ENCODE results near the gene LRCOL1. TPM values are rescaled to one million over a fixed set of nuclear protein-coding genes. Genes with fewer than 3 reads are reported as not detected.

Gene LRCOL1
- total RNA-seq, 2 donors from 2014 or later = not detected

DNA sequence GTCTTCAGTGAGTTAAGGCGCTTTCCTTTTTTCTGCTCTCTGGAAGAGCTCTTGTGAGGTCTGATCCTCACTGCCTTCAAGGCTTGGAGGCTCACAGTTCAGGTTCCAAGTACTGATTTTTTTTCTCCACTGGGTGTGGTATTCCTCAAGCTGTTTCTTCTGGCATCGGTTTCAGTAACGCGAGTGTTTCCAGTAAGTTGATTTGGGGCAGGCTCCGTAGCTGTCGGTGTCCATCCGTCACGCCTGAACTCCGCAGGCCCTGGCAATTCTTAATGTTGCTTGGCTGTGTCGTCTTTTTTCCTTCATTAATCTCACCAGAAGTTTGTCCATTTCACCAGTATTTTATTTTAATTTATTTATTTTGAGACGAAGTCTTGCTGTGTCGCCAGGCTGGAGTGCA, 30.6 kb downstream of the LRCOL1 start:
- no peaks in the 10 kb centered on the region for H3K27me3 ChIP-seq
- no peaks in the 10 kb centered on the region for H3K9me3 ChIP-seq
- no peak for DNase-seq
- H3K36me3 ChIP-seq (replicated peaks in 1 of 2; ENCODE audit: insufficient read depth in 1 of 2, low read depth in 2 of 2) = peaks cover 5 to 19% of the 10 kb centered on the region in 2 donors
- 93 to 96% methylated on average over 12 of the region's 12 CpGs for WGBS, 2 donors
- intact Hi-C loops (cut with DNase I) = no loop called here
- ATAC-seq = no peak
- TF ChIP-seq CTCF (IDR thresholded peaks at IDR 0.05) = no peak
- TF ChIP-seq POLR2A (IDR thresholded peaks at IDR 0.05) = no peak
- no peaks in the 10 kb centered on the region for H3K4me1 ChIP-seq
- no peak overlapping the region for H3K27ac ChIP-seq
- H3K4me3 ChIP-seq = no peak overlapping the region

GRCh38 chr12:132578826-132579225, 31.6 kb downstream of the LRCOL1 start:
- Histone ChIP-seq H3K27me3 (no peaks in the 10 kb centered on the region), H3K4me1 (no peaks in the 10 kb centered on the region), H3K9me3 (no peaks in the 10 kb centered on the region), H3K27ac (no peak overlapping the region), H3K4me3 (no peak overlapping the region), H3K36me3 (replicated peaks in 1 of 2; ENCODE audit: insufficient read depth in 1 of 2, low read depth in 2 of 2) (peaks cover 5 to 23% of the 10 kb centered on the region in 2 donors)
- intact Hi-C loops (cut with DNase I) = no loop called here
- no peak for ATAC-seq
- WGBS, 2 donors = 85 to 86% methylated on average over 9 to 11 of the region's 11 CpGs
- DNase-seq = no peak
- no peak for TF ChIP-seq CTCF (IDR thresholded peaks at IDR 0.05)
- TF ChIP-seq POLR2A (IDR thresholded peaks at IDR 0.05) = no peak

GRCh38 chr12:132578118-132578517, 32.3 kb downstream of the LRCOL1 start:
- intact Hi-C loops (cut with DNase I) = no loop called here
- peaks cover 5 to 23% of the 10 kb centered on the region in 2 donors for H3K36me3 ChIP-seq (replicated peaks in 1 of 2; ENCODE audit: insufficient read depth in 1 of 2, low read depth in 2 of 2)
- 88 to 100% methylated on average over 2 to 10 of the region's 11 CpGs for WGBS, 2 donors
- DNase-seq (no peak), ATAC-seq (no peak)
- H3K4me1 ChIP-seq = no peaks in the 10 kb centered on the region
- no peak overlapping the region for H3K4me3 ChIP-seq
- no peaks in the 10 kb centered on the region for H3K9me3 ChIP-seq
- H3K27me3 ChIP-seq = no peaks in the 10 kb centered on the region
- TF ChIP-seq CTCF (IDR thresholded peaks at IDR 0.05) (no peak), POLR2A (IDR thresholded peaks at IDR 0.05) (no peak)
- H3K27ac ChIP-seq = no peak overlapping the region

DNA sequence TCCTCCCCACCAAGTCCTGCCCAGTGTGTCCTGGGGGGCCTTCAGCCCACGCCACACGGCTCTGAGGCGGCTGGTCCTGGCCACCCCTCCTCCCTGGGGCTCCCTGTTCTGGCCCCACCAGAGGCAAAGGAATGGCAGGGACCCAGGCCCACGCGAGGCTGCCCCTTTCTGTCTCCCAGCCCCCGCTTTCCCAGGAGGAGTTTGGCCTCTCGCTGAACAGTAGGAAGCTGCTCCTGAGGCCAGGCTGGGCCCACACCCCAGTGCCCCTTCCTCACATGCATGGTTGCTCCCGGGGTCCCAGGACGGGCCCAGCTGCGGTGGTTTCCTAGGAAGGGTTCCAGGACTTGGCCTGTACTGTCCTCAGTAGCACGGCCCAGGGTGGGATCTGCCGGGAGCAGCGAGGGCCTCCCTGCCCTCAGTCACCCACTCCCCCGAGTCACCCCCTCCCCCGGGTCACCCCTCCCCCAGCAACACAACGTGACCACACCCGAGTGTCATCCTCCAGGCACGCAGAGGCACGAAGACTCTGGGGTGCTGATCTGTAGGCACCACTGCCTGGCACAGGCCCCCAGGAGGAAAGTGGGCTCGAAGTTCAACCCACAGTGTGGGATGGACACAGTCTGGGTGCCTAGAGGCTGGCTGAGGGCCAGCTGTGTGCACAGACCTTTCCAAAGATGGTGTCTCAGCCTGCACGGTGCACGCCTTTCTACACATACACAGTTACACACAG, 33.0 kb downstream of the LRCOL1 start:
- Histone ChIP-seq H3K36me3 (replicated peaks in 1 of 2; ENCODE audit: insufficient read depth in 1 of 2, low read depth in 2 of 2) (peaks cover 5 to 21% of the 10 kb centered on the region in 2 donors), H3K27ac (no peak overlapping the region), H3K27me3 (no peaks in the 10 kb centered on the region), H3K4me1 (no peaks in the 10 kb centered on the region), H3K9me3 (no peaks in the 10 kb centered on the region), H3K4me3 (no peak overlapping the region)
- no peak for ATAC-seq
- no peak for DNase-seq
- 93 to 95% methylated on average over 17 to 21 of the region's 22 CpGs for WGBS, 2 donors
- intact Hi-C loops (cut with DNase I) = no loop called here
- no peak for TF ChIP-seq POLR2A (IDR thresholded peaks at IDR 0.05)
- TF ChIP-seq CTCF (IDR thresholded peaks at IDR 0.05) = no peak

GRCh38 chr12:132576701-132577100, 33.7 kb downstream of the LRCOL1 start:
- no peak for DNase-seq
- ATAC-seq = no peak
- Histone ChIP-seq H3K4me3 (no peak overlapping the region), H3K27ac (no peak overlapping the region), H3K27me3 (no peaks in the 10 kb centered on the region), H3K36me3 (replicated peaks in 1 of 2; ENCODE audit: insufficient read depth in 1 of 2, low read depth in 2 of 2) (peaks cover 5 to 21% of the 10 kb centered on the region in 2 donors), H3K4me1 (no peaks in the 10 kb centered on the region), H3K9me3 (no peaks in the 10 kb centered on the region)
- TF ChIP-seq POLR2A (IDR thresholded peaks at IDR 0.05) (no peak), CTCF (IDR thresholded peaks at IDR 0.05) (no peak)
- intact Hi-C loops (cut with DNase I) = no loop called here
- WGBS, 2 donors = 93 to 96% methylated on average over 5 to 12 of the region's 12 CpGs
